ENCODE measurements around the gene C2orf92. TPM values are rescaled to one million over a fixed set of nuclear protein-coding genes. Genes with fewer than 3 reads are reported as not detected.
"Not testable (repeated sequence)": the region's sequence is repeated elsewhere in the genome, so short reads cannot be mapped to it uniquely, and the experiment has no call there.

Gene C2orf92
- polyA plus RNA-seq, 1 experiment: 2.7 TPM

DNA sequence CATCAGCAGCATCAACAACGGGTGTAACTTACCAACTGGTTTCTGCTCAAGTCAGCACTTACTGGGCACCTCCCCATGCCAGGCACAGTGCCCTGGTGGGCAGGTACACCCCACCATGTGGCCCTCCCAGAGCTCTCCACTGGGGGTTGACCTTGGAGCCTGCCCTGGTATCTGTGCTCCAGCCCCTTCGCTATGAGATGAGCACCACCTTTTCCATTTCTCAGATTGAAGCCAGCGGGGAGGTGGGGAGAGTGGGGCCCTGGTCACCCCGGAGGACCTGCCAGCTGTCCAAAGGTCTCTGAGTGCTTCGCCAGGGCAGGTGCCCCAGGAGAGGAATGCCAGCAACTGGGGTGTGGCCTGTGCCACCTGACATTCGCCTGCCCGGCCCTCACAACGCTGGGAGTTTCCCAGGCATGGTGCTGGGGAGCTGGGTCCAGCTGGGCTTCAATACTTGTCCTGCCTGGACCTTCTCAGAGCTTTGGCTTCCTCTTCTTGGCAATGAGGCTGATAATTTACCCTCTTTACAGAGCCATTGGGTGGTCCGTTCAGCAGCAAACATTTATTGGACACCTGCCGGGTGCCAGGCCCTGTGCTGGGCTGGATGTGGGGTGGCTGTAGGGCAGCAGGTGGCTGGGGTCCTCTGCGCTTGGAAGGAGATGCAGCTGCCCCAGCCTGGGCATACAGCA lies 38.0 kb downstream of the C2orf92 start:
- H3K36me3 ChIP-seq (ENCODE audit: control insufficient read depth, insufficient read depth, low read length): no peaks in the 10 kb centered on the region
- ChIA-PET CTCF (interaction anchor here (0.7 to 4.1 kb wide), 6 partner anchors 8 to 561 kb away, joined by 3 to 39 read pairs (median 6); no protein-coding TSS in a partner anchor), POLR2A (no interaction called here)
- no peaks in the 10 kb centered on the region for H3K27me3 ChIP-seq (ENCODE audit: control insufficient read depth, insufficient read depth, low read length)
- no peak overlapping the region for H3K4me3 ChIP-seq (ENCODE audit: low read depth, low read length)
- TF ChIP-seq, protein P1, sequence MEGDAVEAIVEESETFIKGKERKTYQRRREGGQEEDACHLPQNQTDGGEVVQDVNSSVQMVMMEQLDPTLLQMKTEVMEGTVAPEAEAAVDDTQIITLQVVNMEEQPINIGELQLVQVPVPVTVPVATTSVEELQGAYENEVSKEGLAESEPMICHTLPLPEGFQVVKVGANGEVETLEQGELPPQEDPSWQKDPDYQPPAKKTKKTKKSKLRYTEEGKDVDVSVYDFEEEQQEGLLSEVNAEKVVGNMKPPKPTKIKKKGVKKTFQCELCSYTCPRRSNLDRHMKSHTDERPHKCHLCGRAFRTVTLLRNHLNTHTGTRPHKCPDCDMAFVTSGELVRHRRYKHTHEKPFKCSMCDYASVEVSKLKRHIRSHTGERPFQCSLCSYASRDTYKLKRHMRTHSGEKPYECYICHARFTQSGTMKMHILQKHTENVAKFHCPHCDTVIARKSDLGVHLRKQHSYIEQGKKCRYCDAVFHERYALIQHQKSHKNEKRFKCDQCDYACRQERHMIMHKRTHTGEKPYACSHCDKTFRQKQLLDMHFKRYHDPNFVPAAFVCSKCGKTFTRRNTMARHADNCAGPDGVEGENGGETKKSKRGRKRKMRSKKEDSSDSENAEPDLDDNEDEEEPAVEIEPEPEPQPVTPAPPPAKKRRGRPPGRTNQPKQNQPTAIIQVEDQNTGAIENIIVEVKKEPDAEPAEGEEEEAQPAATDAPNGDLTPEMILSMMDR (IDR thresholded peaks at IDR 0.05; ENCODE audit: insufficient read depth, low read depth, low read length): no peak
- no peak for DNase-seq (ENCODE audit: low read depth)

DNA sequence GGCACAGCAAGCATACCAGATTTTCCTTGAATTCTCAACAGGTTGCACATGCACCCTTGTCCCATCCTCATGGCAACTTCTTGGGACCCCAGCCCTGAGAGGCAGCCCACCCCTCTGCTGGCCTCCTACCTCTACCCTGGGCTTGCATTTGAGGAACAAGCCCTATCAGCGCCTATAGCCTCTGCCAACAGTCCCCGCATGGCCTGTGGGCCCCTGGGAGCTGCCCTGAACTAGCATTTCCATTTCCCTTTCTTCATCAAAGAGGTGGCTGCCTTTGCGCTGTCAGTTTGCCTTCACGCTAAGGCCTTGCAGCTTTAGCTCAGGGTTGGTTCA lies 38.5 kb downstream of the C2orf92 start:
- TF ChIP-seq, protein P1 (IDR thresholded peaks at IDR 0.05; ENCODE audit: insufficient read depth, low read depth, low read length): no peak
- ChIA-PET POLR2A (no interaction called here), CTCF (interaction anchor here (0.7 to 4.1 kb wide), 7 partner anchors 9 to 678 kb away, joined by 3 to 39 read pairs (median 4); no protein-coding TSS in a partner anchor)
- no peaks in the 10 kb centered on the region for H3K27me3 ChIP-seq (ENCODE audit: control insufficient read depth, insufficient read depth, low read length)
- no peak overlapping the region for H3K4me3 ChIP-seq (ENCODE audit: low read depth, low read length)
- H3K36me3 ChIP-seq (ENCODE audit: control insufficient read depth, insufficient read depth, low read length): no peaks in the 10 kb centered on the region
- no peak for DNase-seq (ENCODE audit: low read depth)

DNA sequence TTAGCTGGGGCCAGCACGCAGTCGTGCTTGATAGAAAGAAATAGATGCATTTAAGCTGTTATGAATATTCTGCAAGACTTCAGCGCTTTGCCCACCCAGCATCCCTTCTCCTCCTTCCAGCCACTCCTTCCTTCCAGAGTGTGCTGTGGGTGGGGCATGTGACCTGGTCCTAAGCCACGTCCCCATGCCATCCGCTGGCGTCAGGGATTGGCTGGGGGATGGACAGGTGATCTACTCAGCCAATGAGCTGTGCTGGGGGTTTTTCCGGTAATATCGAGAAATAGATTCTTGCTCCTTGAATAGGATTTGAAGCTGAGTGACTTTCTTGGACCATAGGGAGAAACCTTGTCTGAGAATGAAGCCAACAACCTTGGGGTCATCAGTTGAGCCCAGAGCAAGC lies 39.1 kb downstream of the C2orf92 start:
- ChIA-PET CTCF (interaction anchor here (0.7 to 4.1 kb wide), 7 partner anchors 9 to 677 kb away, joined by 3 to 39 read pairs (median 4); no protein-coding TSS in a partner anchor), POLR2A (no interaction called here)
- Histone ChIP-seq H3K36me3 (ENCODE audit: control insufficient read depth, insufficient read depth, low read length) (no peaks in the 10 kb centered on the region), H3K27me3 (ENCODE audit: control insufficient read depth, insufficient read depth, low read length) (no peaks in the 10 kb centered on the region), H3K4me3 (ENCODE audit: low read depth, low read length) (no peak overlapping the region)
- TF ChIP-seq, protein P1 (IDR thresholded peaks at IDR 0.05; ENCODE audit: insufficient read depth, low read depth, low read length): no peak
- DNase-seq (ENCODE audit: low read depth): no peak

DNA sequence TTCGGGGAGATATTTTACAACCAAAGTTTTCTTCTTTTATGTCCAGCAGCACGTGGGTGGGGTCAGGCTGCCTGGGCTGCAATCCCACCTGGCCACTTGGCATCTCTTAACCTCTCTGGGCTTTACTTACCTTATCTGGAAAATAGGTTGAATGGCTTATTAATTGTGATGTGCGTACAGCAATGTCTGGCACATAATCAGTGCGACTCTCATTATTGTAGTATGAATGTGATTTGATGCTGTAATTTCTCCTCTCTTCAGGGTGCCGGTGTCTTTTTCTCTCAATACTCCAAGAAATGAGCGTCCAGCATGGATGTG lies 41.8 kb downstream of the C2orf92 start:
- no peak overlapping the region for H3K4me3 ChIP-seq (ENCODE audit: low read depth, low read length)
- POLR2A ChIA-PET: no interaction called here
- no peak for DNase-seq (ENCODE audit: low read depth)
- TF ChIP-seq, protein P1 (IDR thresholded peaks at IDR 0.05; ENCODE audit: insufficient read depth, low read depth, low read length): no peak
- H3K27me3 ChIP-seq (ENCODE audit: control insufficient read depth, insufficient read depth, low read length): no peaks in the 10 kb centered on the region
- CTCF ChIA-PET: interaction anchor here (0.7 to 1.0 kb wide), 2 partner anchors 15 to 64 kb away, joined by 3 read pairs; no protein-coding TSS in a partner anchor
- no peaks in the 10 kb centered on the region for H3K36me3 ChIP-seq (ENCODE audit: control insufficient read depth, insufficient read depth, low read length)

DNA sequence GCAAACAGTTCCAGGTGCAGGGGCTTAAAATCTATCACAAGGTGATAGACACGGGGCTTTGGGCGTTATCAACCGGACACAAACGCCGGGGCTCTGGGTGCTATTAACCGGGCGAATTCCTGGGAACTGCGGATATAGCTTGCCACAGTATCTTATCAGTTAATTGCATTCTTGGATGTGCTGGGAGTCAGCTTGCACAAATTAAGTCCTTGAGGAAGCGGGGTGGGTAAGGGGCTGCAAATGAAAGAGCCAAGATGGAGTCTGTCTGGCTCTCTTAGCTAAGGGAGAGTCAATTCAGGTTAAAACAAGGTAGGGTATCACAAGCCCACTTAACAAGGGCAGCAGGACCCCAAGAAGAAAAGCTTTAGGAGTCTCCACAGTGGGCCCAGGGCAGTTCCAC lies 42.7 kb downstream of the C2orf92 start:
- CTCF ChIA-PET: interaction anchor here (1.0 to 2.2 kb wide), 3 partner anchors 9 to 63 kb away, joined by 3 to 13 read pairs (median 4); no protein-coding TSS in a partner anchor
- H3K27me3 ChIP-seq (ENCODE audit: control insufficient read depth, insufficient read depth, low read length); POLR2A ChIA-PET; H3K36me3 ChIP-seq (ENCODE audit: control insufficient read depth, insufficient read depth, low read length); DNase-seq (ENCODE audit: low read depth); H3K4me3 ChIP-seq (ENCODE audit: low read depth, low read length): not testable (repeated sequence)
